MCF 10A (cell line): ENCODE results near the gene RIN3. TPM values are rescaled to one million over a fixed set of nuclear protein-coding genes. Genes with fewer than 3 reads are reported as not detected.

Source experiments
- BruUV-seq: library from RNA; stranded (reverse); fragments of 400-500 nt; replicated peaks from 2 replicates; lab custom pipeline; 2021; lab: Mats Ljungman, UMichigan
- CTCF ChIA-PET: fragments of 300-600 bp; sonication (Branson Sonifier 250); formaldehyde crosslinking; extraction: SDS; loops from one replicate; lab custom pipeline; 2021; ENCODE audit warnings: antibody characterized with exemption, inconsistent platforms; lab: Yijun Ruan, JAX
- POLR2A ChIA-PET: fragments of 300-600, 350-650 bp; sonication (Branson Sonifier 250); formaldehyde crosslinking; extraction: SDS; loops from one replicate; lab custom pipeline; 2020; ENCODE audit warnings: antibody characterized with exemption, inconsistent platforms; lab: Yijun Ruan, JAX
- DNase-seq: peaks from one replicate; pipeline ENCODE4 v3.0.0-alpha.2; 2018; ENCODE audit not compliant: unreplicated experiment
- H3K27ac Mint-ChIP-seq: one replicate; pipeline ENCODE4 v1.8.0; 2022; ENCODE audit warnings: mild to moderate bottlenecking, low read depth, mixed read lengths; ENCODE audit not compliant: unreplicated experiment
- H3K27me3 Mint-ChIP-seq: one replicate; pipeline ENCODE4 v1.8.0; 2022; ENCODE audit warnings: mixed read lengths; ENCODE audit not compliant: insufficient read depth, unreplicated experiment
- H3K36me3 Mint-ChIP-seq: one replicate; pipeline ENCODE4 v1.8.0; 2022; ENCODE audit warnings: mild to moderate bottlenecking, moderate library complexity, mixed read lengths; ENCODE audit not compliant: insufficient read depth, unreplicated experiment
- H3K4me1 Mint-ChIP-seq: one replicate; pipeline ENCODE4 v1.8.0; 2022; ENCODE audit warnings: mixed read lengths; ENCODE audit not compliant: insufficient read depth, unreplicated experiment
- H3K4me3 Mint-ChIP-seq: one replicate; pipeline ENCODE4 v1.8.0; 2022; ENCODE audit warnings: mild to moderate bottlenecking, moderate library complexity, mixed read lengths; ENCODE audit not compliant: unreplicated experiment
- H3K9me3 Mint-ChIP-seq: one replicate; pipeline ENCODE4 v1.8.0; 2022; ENCODE audit warnings: mixed read lengths; ENCODE audit not compliant: unreplicated experiment
- intact Hi-C: fragments of 100-400 bp; cut with micrococcal nuclease; formaldehyde crosslinking; loops from 2 replicates; pipeline ENCODE4 v1.14.1; 2022
- total RNA-seq: library from RNA; stranded (reverse); gene quantifications from 2 replicates; pipeline ENCODE4 v1.2.3, GENCODE V29; 2022
- TF ChIP-seq, protein P1 (sequence below): fragments of 200-600 bp; IDR thresholded peaks from one replicate; pipeline ENCODE4 v1.8.0; 2022; ENCODE audit warnings: antibody characterized with exemption, mild to moderate bottlenecking; ENCODE audit not compliant: unreplicated experiment

RIN3 gene
- total RNA-seq, 1 experiment from 2014 or later, result 14.2 TPM

DNA sequence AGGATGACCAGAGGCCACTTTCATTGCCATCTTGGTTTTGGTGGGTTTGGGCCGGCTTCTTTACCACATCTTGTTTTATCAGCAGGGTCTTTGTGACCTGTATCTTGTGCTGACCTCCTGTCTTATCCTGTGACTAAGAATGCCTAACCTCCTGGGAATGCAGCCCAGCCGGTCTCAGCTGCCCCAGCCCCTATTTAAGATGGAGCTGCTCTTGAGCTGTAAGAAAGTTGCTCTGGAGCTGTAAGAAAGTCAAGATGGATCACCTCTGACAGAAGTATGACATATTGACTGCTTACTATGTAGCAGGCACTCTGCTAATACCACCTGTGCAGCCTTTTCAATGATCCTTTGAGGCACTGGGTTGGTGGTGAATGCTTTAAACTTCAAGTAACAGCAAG, 52.1 kb downstream of the RIN3 start:
- CTCF ChIA-PET, result interaction anchor here (0.6 to 1.0 kb wide), 3 partner anchors 17 to 1150 kb away, joined by 3 read pairs; no protein-coding TSS in a partner anchor

DNA sequence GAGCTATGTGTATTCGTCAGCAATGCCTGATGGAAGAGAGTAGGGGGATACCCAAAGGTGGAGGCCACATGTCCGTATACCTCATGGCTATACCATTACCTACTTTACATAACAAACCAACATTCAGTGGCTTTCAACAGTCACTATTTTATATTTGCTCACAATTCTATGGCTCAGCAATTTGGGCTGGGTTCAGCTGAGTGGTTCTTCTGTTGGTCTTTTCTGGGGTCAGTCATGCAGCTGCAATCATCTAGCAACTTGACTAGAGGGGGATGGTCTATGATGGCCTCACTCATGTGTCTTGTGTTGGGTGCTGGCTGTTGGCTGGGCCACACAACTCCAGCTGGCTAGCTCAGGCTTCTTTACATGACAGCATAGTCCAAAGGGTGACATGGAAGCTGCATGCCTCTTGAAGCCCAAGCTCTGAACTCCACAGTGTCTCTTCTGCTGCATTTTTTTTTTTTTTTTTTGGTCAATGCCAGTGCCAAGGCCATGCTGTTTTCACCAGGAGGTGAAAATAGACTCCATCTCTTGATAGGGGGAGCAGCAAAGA, 53.7 kb downstream of the RIN3 start:
- no peak overlapping the region for H3K4me3 Mint-ChIP-seq
- no peak overlapping the region for H3K27ac Mint-ChIP-seq
- CTCF ChIA-PET, result interaction anchor here (0.6 to 1.1 kb wide), 3 partner anchors 431 to 1077 kb away, joined by 3 read pairs; no protein-coding TSS in a partner anchor
- POLR2A ChIA-PET, result no interaction called here
- H3K36me3 Mint-ChIP-seq, result peaks cover 5% of the 10 kb centered on the region
- no peaks in the 10 kb centered on the region for H3K27me3 Mint-ChIP-seq
- H3K9me3 Mint-ChIP-seq, result no peaks in the 10 kb centered on the region
- BruUV-seq, result no TSS peak
- DNase-seq, result no peak
- H3K4me1 Mint-ChIP-seq, result no peaks in the 10 kb centered on the region
- TF ChIP-seq, protein P1, sequence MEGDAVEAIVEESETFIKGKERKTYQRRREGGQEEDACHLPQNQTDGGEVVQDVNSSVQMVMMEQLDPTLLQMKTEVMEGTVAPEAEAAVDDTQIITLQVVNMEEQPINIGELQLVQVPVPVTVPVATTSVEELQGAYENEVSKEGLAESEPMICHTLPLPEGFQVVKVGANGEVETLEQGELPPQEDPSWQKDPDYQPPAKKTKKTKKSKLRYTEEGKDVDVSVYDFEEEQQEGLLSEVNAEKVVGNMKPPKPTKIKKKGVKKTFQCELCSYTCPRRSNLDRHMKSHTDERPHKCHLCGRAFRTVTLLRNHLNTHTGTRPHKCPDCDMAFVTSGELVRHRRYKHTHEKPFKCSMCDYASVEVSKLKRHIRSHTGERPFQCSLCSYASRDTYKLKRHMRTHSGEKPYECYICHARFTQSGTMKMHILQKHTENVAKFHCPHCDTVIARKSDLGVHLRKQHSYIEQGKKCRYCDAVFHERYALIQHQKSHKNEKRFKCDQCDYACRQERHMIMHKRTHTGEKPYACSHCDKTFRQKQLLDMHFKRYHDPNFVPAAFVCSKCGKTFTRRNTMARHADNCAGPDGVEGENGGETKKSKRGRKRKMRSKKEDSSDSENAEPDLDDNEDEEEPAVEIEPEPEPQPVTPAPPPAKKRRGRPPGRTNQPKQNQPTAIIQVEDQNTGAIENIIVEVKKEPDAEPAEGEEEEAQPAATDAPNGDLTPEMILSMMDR, result no peak
- intact Hi-C loops, result no loop called here

More for the DNA sequence above, 52.1 kb downstream of the RIN3 start:
- no peaks in the 10 kb centered on the region for H3K27me3 Mint-ChIP-seq
- intact Hi-C loops, result no loop called here
- no TSS peak for BruUV-seq
- POLR2A ChIA-PET, result interaction anchor here (0.9 kb wide), 1 partner anchor 9 kb away, joined by 3 read pairs; no protein-coding TSS in a partner anchor
- TF ChIP-seq, protein P1, result no peak
- peaks cover 10% of the 10 kb centered on the region for H3K36me3 Mint-ChIP-seq
- no peak overlapping the region for H3K27ac Mint-ChIP-seq
- no peaks in the 10 kb centered on the region for H3K4me1 Mint-ChIP-seq
- no peak overlapping the region for H3K4me3 Mint-ChIP-seq
- no peak for DNase-seq
- no peaks in the 10 kb centered on the region for H3K9me3 Mint-ChIP-seq

DNA sequence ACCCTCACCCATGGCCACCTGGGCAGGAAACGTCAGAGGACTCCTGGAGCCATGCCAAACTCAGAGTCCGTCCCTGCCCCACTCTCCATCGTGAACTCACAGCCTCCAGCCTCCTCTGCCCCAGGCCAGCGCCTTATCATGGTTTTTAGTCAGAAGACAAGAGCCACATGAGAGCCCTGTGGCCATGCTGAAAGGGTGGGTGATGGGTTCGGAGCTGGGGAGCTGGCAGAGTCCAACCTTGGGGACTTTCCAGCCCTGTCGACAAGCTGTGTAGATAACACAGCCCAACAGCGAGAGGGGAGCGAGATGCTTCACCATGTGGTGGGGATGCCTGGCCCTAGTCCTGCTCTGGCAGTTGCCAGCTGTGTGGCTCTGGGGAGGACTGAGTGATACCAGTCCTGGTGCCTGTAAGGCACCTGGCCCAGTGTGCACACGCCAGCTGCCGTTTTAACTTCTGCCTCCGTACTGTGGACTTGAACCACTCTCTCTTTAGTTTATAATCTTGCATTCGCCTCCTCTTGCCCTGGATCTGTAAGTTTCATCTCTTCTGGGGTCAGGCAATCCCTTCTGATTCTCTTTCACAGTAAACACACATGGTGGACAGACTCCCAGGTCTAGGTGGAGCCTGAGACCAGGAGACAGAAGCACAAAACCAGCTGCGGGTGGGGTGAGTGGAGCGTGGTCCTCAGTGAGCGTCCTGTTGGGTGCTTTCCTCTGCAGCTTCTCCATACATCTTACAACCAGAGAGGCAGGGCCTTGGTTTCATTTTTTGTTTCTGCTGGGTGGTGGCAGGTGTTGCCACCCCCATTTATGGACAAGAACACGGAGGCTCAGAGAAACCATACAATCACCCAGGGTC, 55.3 kb downstream of the RIN3 start:
- no peaks in the 10 kb centered on the region for H3K27me3 Mint-ChIP-seq
- ChIA-PET POLR2A (no interaction called here), CTCF (interaction anchor here (0.6 kb wide), 1 partner anchor 119 kb away, joined by 6 read pairs; no protein-coding TSS in a partner anchor)
- BruUV-seq, result no TSS peak
- no peak overlapping the region for H3K27ac Mint-ChIP-seq
- H3K36me3 Mint-ChIP-seq, result peaks cover 5% of the 10 kb centered on the region
- H3K4me1 Mint-ChIP-seq, result no peaks in the 10 kb centered on the region
- H3K4me3 Mint-ChIP-seq, result no peak overlapping the region
- TF ChIP-seq, protein P1, result no peak
- no peak for DNase-seq
- intact Hi-C loops, result no loop called here
- no peaks in the 10 kb centered on the region for H3K9me3 Mint-ChIP-seq

DNA sequence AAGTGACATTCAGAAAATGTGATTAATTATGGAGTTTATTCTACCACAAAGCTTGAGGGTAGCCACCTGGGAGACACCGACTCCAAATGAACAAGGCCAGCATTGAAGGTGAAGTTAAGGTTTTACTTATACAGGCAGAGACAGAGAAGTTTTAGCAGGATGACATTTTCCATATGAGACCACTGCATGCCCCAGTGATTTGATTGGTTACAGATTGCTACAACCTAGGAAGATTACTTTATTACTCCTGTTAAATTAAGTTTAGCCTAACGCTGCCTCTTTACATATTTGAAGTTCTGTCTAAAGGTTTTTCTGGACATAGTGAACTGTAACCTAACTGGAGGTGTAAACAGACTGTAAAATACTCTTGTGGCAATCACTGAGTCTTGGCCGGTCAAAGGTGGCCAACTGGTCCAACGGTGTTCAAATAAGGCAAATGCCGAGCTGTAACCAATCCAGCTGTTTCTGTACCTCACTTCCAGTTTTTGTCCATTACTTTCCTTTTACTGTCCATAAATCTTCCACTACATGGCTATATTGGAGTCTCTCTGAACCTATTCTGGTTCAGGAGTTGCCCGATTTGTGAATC, 57.2 kb downstream of the RIN3 start:
- Mint-ChIP-seq H3K9me3 (no peaks in the 10 kb centered on the region), H3K27me3 (no peaks in the 10 kb centered on the region), H3K36me3 (peaks cover 5% of the 10 kb centered on the region), H3K4me3 (no peak overlapping the region), H3K4me1 (no peaks in the 10 kb centered on the region), H3K27ac (no peak overlapping the region)
- CTCF ChIA-PET, result interaction anchor here (0.5 kb wide), 1 partner anchor 113 kb away, joined by 3 read pairs; no protein-coding TSS in a partner anchor
- TF ChIP-seq, protein P1, result no peak
- POLR2A ChIA-PET, result interaction anchor here (1.7 kb wide), 1 partner anchor 11 kb away, joined by 6 read pairs; no protein-coding TSS in a partner anchor
- BruUV-seq, result no TSS peak
- no peak for DNase-seq
- intact Hi-C loops, result no loop called here
